GM19468 (cell line): ENCODE data around the gene UBE2D1.

ENCODE experiments used
- ATAC-seq: cut with Tn5 transposase; IDR thresholded peaks from one replicate; pipeline ENCODE4 v1.9.1; 2021; ENCODE audit warnings: mild to moderate bottlenecking, moderate library complexity, moderate number of reproducible peaks; ENCODE audit not compliant: unreplicated experiment; ENCODE audit errors: extremely low read depth

The UBE2D1 gene

GRCh38 chr10:58335306-58336005 is 650 bp downstream of the UBE2D1 start:
- ATAC-seq: peak; percentile 4

GRCh38 chr10:58336242-58336641 is 1.4 kb downstream of the UBE2D1 start:
- no peak for ATAC-seq

GRCh38 chr10:58341422-58341821 is 6.6 kb downstream of the UBE2D1 start:
- no peak for ATAC-seq

DNA sequence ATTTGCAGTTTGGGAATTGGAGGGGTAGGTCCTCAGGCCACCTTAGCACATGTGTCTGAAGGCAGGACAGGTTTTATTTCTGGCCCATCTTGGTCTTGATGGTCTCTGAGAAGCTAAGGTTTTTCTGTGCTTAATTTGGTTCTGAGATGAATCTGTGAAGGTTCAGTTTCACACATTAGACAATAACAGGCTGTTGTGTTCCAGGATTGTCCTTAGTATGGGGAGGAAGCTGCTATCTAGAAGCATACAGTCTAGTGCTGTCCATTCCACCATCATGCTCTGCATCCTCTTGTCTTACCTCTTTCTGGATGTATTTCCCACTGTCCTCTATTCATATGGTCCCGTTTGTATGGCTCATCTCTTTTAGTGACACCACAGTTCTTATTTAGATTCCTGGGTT is 7.1 kb downstream of the UBE2D1 start:
- ATAC-seq: no peak

GRCh38 chr10:58347967-58348366 is 13.2 kb downstream of the UBE2D1 start:
- ATAC-seq: no peak

DNA sequence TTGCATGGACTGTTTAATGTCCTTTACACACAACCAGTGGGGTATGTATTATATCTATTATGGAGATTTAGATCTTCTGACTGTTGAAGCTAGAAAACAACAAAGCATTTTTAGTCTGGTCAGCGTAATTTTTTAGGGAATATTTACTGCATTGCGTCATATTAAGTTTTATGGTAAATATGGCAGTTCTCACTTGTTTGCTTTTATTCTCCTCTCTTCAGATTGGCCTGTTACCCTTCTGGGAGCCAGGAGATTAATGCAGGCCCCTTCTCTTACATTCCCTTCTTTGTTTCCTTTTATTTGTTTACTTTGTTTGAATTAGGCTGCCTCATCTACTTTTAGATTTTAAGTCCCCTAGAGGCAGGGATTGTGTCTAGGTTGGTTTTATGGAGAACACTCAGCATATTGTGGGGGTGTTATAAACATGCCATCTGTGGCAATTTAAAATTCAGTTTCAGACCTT is 13.8 kb downstream of the UBE2D1 start:
- no peak for ATAC-seq

DNA sequence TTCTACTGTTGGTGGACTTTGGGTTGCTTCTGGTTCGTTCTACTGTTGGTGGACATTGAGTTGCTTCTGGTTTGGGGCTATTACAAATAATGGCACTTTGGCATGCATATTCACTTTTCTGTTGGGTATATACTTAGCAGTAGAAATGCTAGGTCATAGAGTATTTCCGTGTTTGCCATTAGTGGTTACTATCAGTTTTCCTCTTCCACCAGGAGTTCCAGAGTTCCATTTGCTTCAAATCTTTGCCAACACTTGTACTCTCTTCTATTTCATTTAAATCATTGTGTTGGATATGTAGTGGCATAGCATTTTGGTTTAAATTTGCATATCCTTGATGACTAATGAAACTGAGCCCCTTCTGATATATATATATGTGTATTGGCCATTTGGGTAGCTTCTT is 15.2 kb downstream of the UBE2D1 start:
- ATAC-seq: no peak

DNA sequence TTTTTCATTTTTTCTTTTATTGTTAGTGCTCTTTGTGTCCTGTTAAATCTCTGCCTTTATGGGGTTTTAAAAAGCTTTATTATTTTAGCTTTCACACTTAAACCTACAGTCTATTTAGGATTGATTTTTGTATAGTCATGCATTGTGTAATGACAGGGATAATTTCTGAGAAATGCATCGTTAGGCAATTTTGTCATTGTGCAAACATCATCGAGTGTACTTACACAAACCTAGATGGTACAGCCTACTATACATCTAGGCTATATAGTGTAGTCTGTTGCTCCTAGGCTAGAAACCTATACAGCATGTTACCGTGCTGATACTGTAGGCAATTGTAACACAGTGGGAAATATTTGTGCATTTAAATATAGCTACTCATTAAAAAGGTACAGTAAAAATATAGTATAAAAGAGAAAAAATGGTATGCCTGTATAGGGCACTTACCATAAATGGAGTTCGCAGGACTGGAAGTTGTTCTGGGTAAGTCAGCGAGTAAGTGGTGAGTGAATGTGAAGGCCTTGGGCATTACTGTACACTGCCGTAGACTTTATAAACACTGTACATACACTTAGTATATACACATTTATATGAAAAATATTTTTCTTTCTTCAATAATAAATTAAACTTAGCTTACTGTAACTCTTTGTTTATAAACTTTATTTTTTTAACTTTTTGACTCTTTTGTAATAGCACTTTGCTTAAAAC is 16.0 kb downstream of the UBE2D1 start:
- ATAC-seq: no peak

- ATAC-seq: no peak
Observed at GRCh38 chr10:58351616-58352578, 17.1 kb downstream of the UBE2D1 start.

GRCh38 chr10:58352956-58353610 is 18.3 kb downstream of the UBE2D1 start:
- ATAC-seq: no peak

- ATAC-seq: no peak
Observed at GRCh38 chr10:58356756-58357155, 21.9 kb downstream of the UBE2D1 start.

DNA sequence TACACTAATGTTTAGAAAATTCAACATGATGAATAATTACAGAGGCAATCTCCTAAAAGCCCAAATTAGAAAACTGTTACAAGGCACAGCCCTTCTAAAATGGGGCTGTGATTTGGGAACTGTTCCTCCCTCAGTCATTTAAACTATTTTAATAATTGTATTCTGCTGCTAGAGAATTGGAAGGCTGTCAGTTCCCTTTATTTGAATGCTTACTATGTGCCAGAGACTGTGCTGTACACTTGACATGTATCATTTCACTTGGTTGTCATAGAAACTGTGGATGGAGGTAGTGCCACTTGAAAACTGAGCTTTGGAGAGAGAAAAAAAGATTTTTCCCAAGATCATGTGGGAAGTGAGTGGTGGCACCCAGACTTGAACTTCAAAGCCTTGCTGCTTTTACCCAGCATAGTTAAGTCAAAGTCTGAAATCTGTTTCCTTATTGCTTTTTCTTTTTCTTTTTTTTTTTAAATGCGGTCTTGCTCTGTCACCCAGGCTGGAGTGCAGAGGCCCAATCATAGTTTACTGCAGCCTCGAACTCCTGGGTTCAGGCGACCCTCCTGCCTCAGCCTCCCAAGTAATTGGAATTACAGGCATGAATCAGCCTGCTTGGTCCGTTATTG is 23.6 kb downstream of the UBE2D1 start:
- no peak for ATAC-seq

- no peak for ATAC-seq
Observed at GRCh38 chr10:58358947-58359346, 24.1 kb downstream of the UBE2D1 start.

DNA sequence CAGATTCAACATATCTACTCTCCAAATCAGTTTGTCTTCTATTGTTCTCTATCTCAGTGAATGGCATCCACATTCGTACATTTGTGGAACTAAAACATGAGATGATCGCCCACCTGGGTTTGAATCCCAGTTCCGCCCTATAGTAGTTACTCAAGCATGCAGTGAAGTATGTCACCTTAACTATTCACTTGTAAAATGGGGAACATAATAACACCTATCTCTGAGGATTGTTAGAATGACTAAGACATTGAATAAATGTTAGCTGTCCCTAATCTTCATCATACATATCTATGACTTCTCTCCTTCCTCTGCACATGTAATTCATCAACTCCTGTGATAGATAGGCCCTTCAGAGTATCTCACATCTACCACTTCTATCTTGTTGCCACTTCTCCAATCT is 24.7 kb downstream of the UBE2D1 start:
- no peak for ATAC-seq

DNA sequence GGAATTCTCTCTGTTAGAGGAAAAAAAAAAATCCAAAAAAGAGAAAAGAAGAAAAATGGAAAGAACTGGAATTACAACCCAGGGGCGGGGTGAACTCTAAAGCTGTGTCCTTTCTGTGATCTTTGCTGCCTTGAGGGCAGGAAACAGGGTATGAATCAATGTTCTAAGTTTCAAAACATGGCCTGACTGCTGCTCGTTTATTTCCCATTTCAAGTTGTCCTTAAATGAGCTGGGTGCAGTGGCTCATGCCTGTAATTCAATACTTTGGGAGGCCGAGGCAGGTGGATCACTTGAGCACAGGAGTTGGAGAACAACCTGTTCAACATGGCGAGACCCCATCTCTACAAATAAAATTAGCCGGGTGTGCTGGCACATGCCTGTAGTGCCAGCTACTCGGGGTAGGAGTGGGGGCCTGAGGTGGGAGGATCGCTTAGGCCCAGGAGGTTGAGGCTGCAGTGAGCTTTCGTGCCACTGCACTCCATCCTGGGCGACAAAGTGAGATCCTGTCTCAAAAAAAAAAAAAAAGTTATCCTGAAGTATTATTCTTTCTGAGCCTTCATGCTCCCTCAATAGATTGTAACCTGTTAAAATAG is 25.7 kb downstream of the UBE2D1 start:
- no peak for ATAC-seq

GRCh38 chr10:58361353-58361752 is 26.5 kb downstream of the UBE2D1 start:
- no peak for ATAC-seq

DNA sequence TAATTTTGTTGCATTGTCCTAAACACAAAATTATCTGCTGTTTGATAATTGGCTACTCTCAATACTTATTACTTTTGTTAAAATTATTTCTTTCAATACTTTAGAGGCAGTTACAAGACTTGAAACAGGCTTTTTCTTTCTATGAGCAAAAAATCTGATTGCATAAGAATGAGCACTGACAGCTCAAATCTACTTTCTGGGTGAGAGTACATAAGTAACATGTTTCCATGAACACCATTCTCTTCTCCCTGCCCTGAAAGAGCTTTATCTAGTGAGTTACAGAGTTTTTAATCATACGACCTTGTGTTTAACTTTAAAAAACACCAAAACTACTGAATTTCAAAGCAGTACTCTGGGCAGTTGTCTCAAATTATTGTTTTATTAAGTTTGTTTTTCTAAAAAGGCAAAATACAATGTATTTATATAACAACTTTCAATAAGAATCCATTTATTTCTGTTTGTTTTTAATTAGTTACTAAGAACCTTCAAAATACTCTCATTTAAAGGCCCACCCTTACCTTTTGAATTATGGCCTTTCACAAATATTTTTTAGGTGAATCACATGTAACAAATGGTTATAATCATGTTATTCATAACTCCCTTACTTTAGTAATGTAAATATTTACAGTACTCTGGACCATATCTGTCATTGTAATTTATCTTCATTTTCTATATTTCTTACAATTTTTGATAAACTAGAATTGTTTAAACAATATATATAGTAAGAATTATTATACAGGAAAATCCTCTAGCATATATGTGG is 27.4 kb downstream of the UBE2D1 start:
- no peak for ATAC-seq

DNA sequence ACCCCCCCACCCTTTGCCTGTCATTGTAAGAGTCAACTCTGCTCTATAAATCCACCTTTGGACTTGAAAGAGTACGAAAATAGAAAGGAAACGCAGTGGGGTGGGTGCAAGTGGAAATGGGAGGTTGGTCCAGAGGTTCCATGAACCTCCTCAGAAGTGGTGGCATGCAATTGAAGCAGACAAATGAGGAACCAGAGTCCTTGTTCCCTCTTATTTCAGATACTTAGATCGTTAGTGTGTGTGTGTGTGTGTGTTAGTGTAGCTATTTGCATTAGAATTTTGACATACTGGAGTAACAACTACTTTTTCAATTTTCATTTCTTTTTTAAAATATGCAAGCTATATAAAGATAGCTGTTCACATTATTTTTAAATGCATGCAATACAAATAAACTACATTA is 32.3 kb downstream of the UBE2D1 start:
- ATAC-seq: no peak

- no peak for ATAC-seq
Observed at GRCh38 chr10:58371473-58371872, 36.7 kb downstream of the UBE2D1 start.
